ENCODE results near the gene TMEM225B. TPM values are rescaled to one million over a fixed set of nuclear protein-coding genes. Genes with fewer than 3 reads are reported as not detected.
"Not testable (repeated sequence)": the region's sequence is repeated elsewhere in the genome, so short reads cannot be mapped to it uniquely, and the experiment has no call there.

The TMEM225B gene
- total RNA-seq, 1 experiment from 2014 or later: 0.19 TPM

- DNase-seq (ENCODE audit: low spot score): no peak
Observed at GRCh38 chr7:99579281-99579955, 18.6 kb upstream of the TMEM225B start.

- no peak for DNase-seq (ENCODE audit: low spot score)
Observed at GRCh38 chr7:99579956-99580777, 17.9 kb upstream of the TMEM225B start.

GRCh38 chr7:99580778-99581332 lies 17.2 kb upstream of the TMEM225B start:
- DNase-seq (ENCODE audit: low spot score): not testable (repeated sequence)

- DNase-seq (ENCODE audit: low spot score): no peak
Observed at GRCh38 chr7:99588868-99589267, 9.2 kb upstream of the TMEM225B start.

- no peak for DNase-seq (ENCODE audit: low spot score)
Observed at GRCh38 chr7:99594948-99595745, 2.9 kb upstream of the TMEM225B start.

GRCh38 chr7:99596408-99596955 lies 1.6 kb upstream of the TMEM225B start:
- no peak for DNase-seq (ENCODE audit: low spot score)

- no peak for DNase-seq (ENCODE audit: low spot score)
Observed at GRCh38 chr7:99599836-99600235, 1.8 kb downstream of the TMEM225B start.

GRCh38 chr7:99601656-99602310 lies 3.7 kb downstream of the TMEM225B start:
- no peak for DNase-seq (ENCODE audit: low spot score)

- DNase-seq (ENCODE audit: low spot score): no peak
Observed at GRCh38 chr7:99605527-99605926, 7.5 kb downstream of the TMEM225B start.

- no peak for DNase-seq (ENCODE audit: low spot score)
Observed at GRCh38 chr7:99606531-99606930, 8.5 kb downstream of the TMEM225B start.

GRCh38 chr7:99607548-99607947 lies 9.5 kb downstream of the TMEM225B start:
- DNase-seq (ENCODE audit: low spot score): no peak

- DNase-seq (ENCODE audit: low spot score): no peak
Observed at GRCh38 chr7:99614495-99614894, 16.4 kb downstream of the TMEM225B start.

- no peak for DNase-seq (ENCODE audit: low spot score)
Observed at GRCh38 chr7:99615989-99616358, 17.9 kb downstream of the TMEM225B start.

GRCh38 chr7:99616359-99617191 lies 18.5 kb downstream of the TMEM225B start, which contains the start of gene ZSCAN25:
ZSCAN25 (plus strand) TSS chr7:99616946; CDS start chr7:99619607, 2,661 bp downstream.
- DNase-seq (ENCODE audit: low spot score): peak; percentile 94

- DNase-seq (ENCODE audit: low spot score): no peak
Observed at GRCh38 chr7:99617192-99617781, 19.2 kb downstream of the TMEM225B start.

GRCh38 chr7:99618726-99619125 lies 20.7 kb downstream of the TMEM225B start:
- no peak for DNase-seq (ENCODE audit: low spot score)

- no peak for DNase-seq (ENCODE audit: low spot score)
Observed at GRCh38 chr7:99619571-99620130, 21.6 kb downstream of the TMEM225B start.

GRCh38 chr7:99621271-99621670 lies 23.2 kb downstream of the TMEM225B start:
- no peak for DNase-seq (ENCODE audit: low spot score)

- DNase-seq (ENCODE audit: low spot score): no peak
Observed at GRCh38 chr7:99622596-99622995, 24.5 kb downstream of the TMEM225B start.

Measured in H4 (cell line).